GM19025 (cell line): ENCODE measurements around the gene PAX3.

Experiments
- ATAC-seq: cut with Tn5 transposase; IDR thresholded peaks from one replicate; pipeline ENCODE4 v1.9.1; 2021; ENCODE audit warnings: mild to moderate bottlenecking, low read depth, moderate library complexity; ENCODE audit not compliant: unreplicated experiment

PAX3 gene

GRCh38 chr2:222299906-222300725 is 1.3 kb upstream of the PAX3 start:
- ATAC-seq = no peak

GRCh38 chr2:222298001-222298310 is 842 bp downstream of the PAX3 start:
- ATAC-seq = no peak

DNA sequence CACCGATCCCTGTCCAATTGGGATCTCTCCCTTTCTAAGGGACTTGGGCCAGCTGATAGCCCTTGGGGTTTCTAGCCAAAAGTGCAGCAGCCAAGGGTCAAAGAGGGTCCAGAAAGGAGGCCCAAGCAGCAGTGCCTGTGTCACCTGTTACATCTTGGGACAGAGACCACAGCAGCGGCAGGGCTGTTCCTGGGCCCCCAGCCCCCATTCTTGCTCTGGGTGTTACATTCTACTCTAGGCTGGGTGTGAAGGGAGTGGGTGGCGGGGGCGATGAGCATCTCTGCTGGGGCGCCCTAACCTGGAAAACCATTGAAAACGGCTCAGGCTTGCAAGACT is 1.2 kb downstream of the PAX3 start:
- ATAC-seq = no peak

- ATAC-seq = no peak
These were observed 1.7 kb downstream of the PAX3 start for GRCh38 chr2:222296911-222297599.

DNA sequence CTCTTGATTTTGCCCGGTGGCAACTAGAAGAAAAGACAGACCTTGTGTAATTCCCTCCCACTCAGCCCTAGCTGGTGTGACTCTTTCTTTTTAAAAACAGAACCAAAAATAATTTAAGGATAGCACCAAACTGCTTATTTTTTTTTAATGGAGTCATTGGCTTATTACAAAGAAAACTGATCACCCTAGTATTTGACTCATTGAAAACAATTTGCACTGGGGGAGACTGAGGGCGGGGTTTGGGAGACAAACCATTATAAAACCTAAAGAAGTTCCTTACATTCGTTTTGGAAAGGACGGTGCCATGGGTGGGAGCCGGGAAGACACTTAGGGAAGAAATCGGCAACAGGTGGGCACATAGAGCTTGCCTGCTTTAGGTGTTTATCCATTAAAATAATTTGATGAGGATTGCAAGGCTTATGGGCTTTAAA is 2.5 kb downstream of the PAX3 start:
- ATAC-seq = no peak

GRCh38 chr2:222295368-222296062 is 3.3 kb downstream of the PAX3 start:
- no peak for ATAC-seq

DNA sequence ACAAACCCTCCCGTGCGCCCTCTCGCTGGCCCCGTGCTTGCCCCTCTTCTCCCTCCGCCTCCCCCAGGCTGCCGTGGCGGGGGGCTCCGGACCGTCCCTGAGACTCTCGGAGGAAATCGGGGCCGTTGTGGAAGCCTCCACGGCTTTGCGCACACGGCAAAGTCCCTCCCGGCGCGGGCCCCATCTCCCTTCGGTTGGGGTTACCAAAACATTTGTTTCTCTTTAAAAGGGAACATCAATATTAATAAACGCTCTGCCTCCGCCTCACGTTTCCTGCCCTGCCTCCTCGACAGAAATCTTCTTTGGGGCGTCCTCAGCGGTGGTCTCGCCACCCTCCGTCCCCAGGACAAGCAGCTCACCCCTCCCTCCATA is 3.8 kb downstream of the PAX3 start:
- no peak for ATAC-seq

DNA sequence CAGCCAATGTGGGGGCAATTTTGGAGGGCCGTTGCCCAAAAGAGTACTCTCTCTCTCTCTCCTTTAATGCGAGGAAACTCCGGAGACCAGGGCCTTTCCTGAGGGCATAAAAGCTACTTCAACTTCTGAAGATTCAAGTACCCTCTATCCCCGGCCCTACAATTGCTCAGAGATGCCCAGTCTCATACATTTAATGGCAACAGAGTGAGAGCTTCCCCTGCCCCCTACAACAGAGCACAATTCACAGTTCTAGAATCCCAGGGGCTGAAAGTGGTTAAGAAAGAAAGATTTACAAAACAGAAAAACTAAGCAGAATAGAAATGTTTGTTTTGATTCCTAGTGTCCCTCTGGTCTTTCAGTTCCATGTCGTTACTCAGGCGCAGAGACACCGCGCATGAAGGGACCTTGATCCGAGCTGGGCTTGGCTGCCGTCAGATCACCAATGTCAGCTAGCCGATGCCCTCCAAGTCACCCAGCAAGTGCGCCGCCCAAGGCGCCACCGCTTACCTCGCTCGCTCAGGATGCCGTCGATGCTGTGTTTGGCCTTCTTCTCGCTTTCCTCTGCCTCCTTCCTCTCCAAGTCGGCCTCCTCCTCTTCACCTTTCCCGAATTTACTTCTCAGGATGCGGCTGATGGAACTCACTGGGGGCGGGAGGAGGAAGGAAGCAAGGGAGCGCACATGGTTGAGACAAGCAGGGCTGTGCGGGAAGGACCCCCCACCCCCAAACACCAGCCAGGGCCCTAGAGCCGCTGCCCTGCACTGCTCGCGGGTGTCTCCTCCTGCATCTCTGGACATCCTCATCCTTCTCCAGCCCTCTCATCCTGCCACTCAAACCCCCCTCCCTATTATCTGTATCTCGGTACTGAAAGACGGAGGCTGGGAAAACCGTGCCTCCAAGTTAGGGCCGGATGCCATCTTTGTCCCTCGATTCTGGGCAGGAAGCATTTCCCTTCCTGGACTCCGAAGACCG is 4.9 kb downstream of the PAX3 start:
- no peak for ATAC-seq

DNA sequence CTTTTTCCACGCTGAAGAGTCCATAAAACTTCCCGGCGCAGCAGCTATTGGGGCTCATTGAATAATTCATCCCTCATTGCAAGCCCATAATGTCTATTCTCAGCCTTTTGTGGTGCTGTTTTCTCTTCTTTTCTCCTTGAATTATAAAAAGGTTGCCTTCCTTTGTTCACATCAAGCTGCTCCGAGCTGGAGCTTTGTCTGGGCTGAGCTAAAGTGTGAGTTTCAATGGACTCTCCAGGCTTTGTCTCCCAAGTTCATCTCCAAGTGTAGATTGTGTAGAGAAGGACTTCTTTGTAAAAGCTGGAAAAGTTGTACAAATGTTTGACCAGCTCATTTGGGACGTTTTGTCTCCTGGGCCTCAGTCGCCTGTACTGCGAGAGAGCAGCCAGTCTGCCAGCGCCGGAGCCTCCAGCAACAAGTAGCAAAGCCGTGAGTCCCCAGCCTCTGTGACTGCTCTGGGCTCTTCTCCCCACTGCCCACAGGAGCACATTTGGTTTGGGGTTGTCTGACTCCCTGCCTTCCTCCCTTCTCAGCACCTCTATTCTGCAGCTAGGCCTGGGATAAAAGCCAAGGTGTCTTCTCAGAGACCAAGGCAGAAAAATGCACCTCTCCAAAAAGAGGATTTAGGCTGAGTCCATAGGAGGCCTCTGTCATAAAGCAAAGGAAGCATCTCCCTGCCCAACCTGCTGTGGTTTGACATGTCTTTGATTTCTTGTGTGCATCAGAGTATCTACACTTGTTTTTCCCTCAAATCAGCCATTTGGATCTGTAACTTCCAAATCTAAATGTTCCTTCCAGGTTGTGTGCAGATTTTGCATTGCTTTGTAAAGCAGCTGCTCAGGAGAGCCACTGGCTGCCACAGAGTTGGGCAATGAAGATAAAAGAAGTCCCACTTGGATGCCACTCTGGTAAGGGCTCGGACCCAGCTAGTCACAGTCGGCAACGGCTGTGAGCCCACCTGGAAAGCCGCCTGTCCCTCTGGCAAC is 6.4 kb downstream of the PAX3 start:
- ATAC-seq = no peak

DNA sequence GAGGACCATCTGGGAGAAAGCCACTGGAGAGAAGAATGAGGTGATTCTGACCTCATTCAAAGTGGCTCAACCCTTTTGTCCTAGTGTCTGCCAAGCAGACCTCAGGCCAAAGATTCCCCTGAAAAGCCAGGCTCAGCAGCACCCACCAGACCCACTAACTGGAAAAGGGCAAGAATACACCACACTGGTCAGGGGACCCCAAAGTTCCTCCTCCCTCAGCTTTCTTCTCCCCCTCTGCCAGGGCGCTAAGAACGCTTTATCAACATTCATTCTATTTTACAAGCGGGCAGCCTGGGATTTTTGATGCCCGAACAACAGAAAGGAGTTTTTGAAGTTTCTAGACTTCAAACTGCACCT is 7.3 kb downstream of the PAX3 start:
- no peak for ATAC-seq

DNA sequence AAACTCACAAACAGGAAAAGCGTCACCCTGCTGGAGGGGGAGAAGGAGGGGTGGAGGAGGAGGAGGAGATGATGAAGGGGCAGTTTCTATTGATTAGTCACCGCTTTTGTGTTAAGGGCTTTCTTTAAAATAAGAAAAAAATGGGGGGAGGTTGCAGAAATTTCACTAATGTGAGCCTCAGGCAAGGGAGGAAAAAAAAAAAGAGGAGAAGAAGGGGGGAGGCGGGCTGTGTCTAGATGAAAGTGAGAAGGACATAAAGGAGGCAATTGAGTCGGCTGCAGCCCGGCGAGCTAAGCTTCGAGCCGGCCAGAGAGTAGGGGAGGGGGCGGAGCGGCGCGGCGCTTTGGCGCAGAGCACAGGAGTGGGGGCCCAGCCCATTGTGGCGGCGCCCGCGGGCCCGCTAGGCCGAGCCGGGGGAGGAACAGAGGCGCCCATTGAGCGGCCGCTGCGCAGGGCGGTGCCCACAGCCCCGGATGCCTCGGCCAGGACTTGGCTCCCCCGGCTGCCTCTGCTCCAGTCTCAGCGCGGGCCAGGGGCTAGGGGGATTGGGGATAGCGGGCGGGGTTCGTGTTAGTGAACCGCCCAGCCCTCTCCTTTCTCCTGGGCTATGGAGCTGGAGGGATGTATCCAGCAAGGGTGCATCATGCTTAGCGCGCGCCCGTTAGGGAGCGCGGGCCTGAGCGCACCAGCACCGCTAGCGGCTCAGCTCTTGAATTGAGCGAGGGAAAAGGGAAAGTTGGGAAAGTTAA is 7.9 kb downstream of the PAX3 start:
- ATAC-seq = no peak

GRCh38 chr2:222290401-222290735 is 8.4 kb downstream of the PAX3 start:
- ATAC-seq = no peak

DNA sequence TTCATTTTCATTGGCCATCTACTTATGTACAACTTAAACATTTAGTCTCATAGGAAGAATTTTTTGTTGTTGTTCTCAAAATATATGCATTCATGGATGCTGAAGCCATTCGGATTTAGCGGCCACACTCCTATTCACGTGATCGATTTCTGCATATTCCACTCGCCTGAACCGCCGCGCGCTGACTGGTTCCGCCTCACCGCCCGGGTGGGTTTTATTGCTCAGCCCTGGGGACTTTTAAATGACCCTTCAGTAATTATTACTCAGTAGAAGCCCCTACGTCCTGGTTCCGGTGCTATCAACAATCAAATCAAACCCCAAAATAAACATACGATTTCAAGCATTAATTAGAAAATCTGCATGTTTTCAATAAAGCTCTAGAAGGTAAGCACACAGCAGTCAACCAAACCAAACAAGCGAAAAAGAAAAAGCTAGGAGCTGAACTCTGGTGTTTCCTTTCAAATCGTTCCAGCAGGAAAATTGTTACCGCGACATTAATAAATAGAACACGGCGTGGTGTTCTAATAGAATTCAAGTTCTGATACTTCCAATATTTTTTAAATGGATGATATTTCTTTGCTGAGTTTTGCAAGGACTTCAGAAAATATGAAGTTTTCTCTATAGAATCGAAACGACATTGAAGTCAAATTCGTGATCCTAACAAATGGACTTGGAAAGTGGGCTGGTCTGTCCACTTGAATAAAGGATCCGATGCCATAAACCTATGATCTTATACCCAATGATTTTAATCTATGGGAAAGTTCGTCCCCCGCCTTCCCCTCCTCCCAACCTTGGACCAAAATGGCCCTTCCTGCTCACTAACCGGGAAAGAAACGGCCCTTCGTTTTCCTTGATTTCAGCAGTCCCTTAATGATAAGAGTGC is 9.3 kb downstream of the PAX3 start:
- ATAC-seq = no peak

- no peak for ATAC-seq
These were observed 10.1 kb downstream of the PAX3 start for GRCh38 chr2:222288590-222289277.

- no peak for ATAC-seq
These were observed 10.8 kb downstream of the PAX3 start for GRCh38 chr2:222287862-222288479.

DNA sequence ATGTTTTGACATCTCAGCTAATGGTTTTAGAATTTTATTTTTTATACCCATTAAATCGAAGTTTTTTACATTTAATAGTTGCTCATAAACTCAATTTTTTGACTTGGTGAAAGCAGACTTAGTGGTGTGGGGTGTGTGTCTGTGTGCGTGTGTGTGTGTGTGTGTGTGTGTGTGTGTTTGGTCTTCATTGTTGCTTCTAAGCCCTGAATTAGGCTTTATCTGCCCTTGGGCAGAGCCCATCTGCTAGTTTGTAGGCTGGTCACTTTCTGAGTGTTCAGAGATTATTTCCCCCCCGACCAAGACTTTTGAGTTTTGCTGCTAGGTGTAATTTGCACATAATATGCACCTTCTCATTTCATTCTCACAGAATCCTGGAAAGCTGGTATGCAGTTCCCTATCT is 14.3 kb downstream of the PAX3 start:
- no peak for ATAC-seq

GRCh38 chr2:222283634-222284033 is 15.2 kb downstream of the PAX3 start:
- no peak for ATAC-seq
